HEK293 (cell line): Measurements from ENCODE around the gene PDIA5.

ENCODE experiments used
- FEZF1 ChIP-seq: fragments of 450-650 bp; formaldehyde crosslinking; IDR thresholded peaks from 2 replicates; pipeline ENCODE4 v1.5.1; 2016; ENCODE audit warnings: missing biosample characterization, missing genetic modification characterization
- HOXA7 ChIP-seq: sonication (generic); formaldehyde crosslinking; IDR thresholded peaks from 2 replicates; pipeline ENCODE4 v1.8.1; 2022; ENCODE audit warnings: missing genetic modification reagents, borderline replicate concordance
- IKZF3 ChIP-seq: fragments of 450-650 bp; IDR thresholded peaks from 2 replicates; pipeline ENCODE4 v1.5.0; 2018; ENCODE audit warnings: missing biosample characterization, mild to moderate bottlenecking, missing genetic modification characterization, moderate library complexity
- KLF16 ChIP-seq: fragments of 450-650 bp; formaldehyde crosslinking; IDR thresholded peaks from 2 replicates; pipeline ENCODE4 v1.5.1; 2017; ENCODE audit warnings: missing biosample characterization, missing genetic modification characterization
- OSR2 ChIP-seq: fragments of 450-650 bp; formaldehyde crosslinking; IDR thresholded peaks from 2 replicates; pipeline ENCODE4 v1.5.1; 2016; ENCODE audit warnings: missing biosample characterization, missing genetic modification characterization
- SCRT2 ChIP-seq: fragments of 450-650 bp; formaldehyde crosslinking; IDR thresholded peaks from 2 replicates; pipeline ENCODE4 v1.5.1; 2016; ENCODE audit warnings: missing biosample characterization, missing genetic modification characterization
- SP7 ChIP-seq: fragments of 450-650 bp; formaldehyde crosslinking; IDR thresholded peaks from 2 replicates; pipeline ENCODE4 v1.5.1; 2016; ENCODE audit warnings: missing biosample characterization, missing genetic modification characterization
- ZBTB17 ChIP-seq: fragments of 450-650 bp; formaldehyde crosslinking; IDR thresholded peaks from 2 replicates; pipeline ENCODE4 v1.5.1; 2016; ENCODE audit warnings: missing biosample characterization, missing genetic modification characterization
- ZEB2 ChIP-seq: fragments of 450-650 bp; formaldehyde crosslinking; IDR thresholded peaks from 2 replicates; pipeline ENCODE4 v1.5.1; 2016; ENCODE audit warnings: missing biosample characterization, missing genetic modification characterization
- ZNF214 ChIP-seq: fragments of 450-650 bp; formaldehyde crosslinking; IDR thresholded peaks from 2 replicates; pipeline ENCODE4 v1.5.1; 2017; ENCODE audit warnings: missing biosample characterization, mild to moderate bottlenecking, missing genetic modification characterization, borderline replicate concordance
- ZNF366 ChIP-seq: fragments of 450-650 bp; formaldehyde crosslinking; conservative IDR thresholded peaks from 2 replicates; pipeline ENCODE4 v1.5.1; 2016; ENCODE audit warnings: missing biosample characterization, missing genetic modification characterization
- ZNF514 ChIP-seq: fragments of 450-650 bp; formaldehyde crosslinking; IDR thresholded peaks from 2 replicates; pipeline ENCODE4 v1.5.1; 2016; ENCODE audit warnings: missing biosample characterization, missing genetic modification characterization
- ZNF521 ChIP-seq: fragments of 450-650 bp; formaldehyde crosslinking; IDR thresholded peaks from 2 replicates; pipeline ENCODE4 v1.5.1; 2017; ENCODE audit warnings: missing biosample characterization, mild to moderate bottlenecking, missing genetic modification characterization
- ZNF530 ChIP-seq: fragments of 450-650 bp; formaldehyde crosslinking; IDR thresholded peaks from 2 replicates; pipeline ENCODE4 v1.5.1; 2016; ENCODE audit warnings: low read depth, missing biosample characterization, missing genetic modification characterization
- ZNF629 ChIP-seq: fragments of 450-650 bp; formaldehyde crosslinking; IDR thresholded peaks from 2 replicates; pipeline ENCODE4 v1.5.1; 2017; ENCODE audit warnings: missing biosample characterization, missing genetic modification characterization
- ZNF660 ChIP-seq: fragments of 450-650 bp; IDR thresholded peaks from 2 replicates; pipeline ENCODE4 v1.5.1; 2018; ENCODE audit warnings: missing biosample characterization, mild to moderate bottlenecking, missing genetic modification characterization
- ZNF670 ChIP-seq: fragments of 450-650 bp; formaldehyde crosslinking; IDR thresholded peaks from 2 replicates; pipeline ENCODE4 v1.5.1; 2016; ENCODE audit warnings: missing biosample characterization, missing genetic modification characterization, low read depth
- ZNF704 ChIP-seq: fragments of 450-650 bp; formaldehyde crosslinking; IDR thresholded peaks from 2 replicates; pipeline ENCODE4 v1.5.1; 2016; ENCODE audit warnings: missing biosample characterization, missing genetic modification characterization
- ZNF747 ChIP-seq: fragments of 450-650 bp; formaldehyde crosslinking; IDR thresholded peaks from 2 replicates; pipeline ENCODE4 v1.5.1; 2016; ENCODE audit warnings: missing biosample characterization, missing genetic modification characterization
- ZNF76 ChIP-seq: fragments of 450-650 bp; formaldehyde crosslinking; IDR thresholded peaks from 2 replicates; pipeline ENCODE4; 2016; ENCODE audit warnings: low read depth, missing biosample characterization, missing genetic modification characterization, borderline replicate concordance
- ZNF776 ChIP-seq: fragments of 450-650 bp; formaldehyde crosslinking; IDR thresholded peaks from 2 replicates; pipeline ENCODE4 v1.5.0; 2017; ENCODE audit warnings: missing biosample characterization, missing genetic modification characterization, borderline replicate concordance
- ZNF837 ChIP-seq: fragments of 450-650 bp; formaldehyde crosslinking; IDR thresholded peaks from 2 replicates; pipeline ENCODE4 v1.5.1; 2016; ENCODE audit warnings: missing biosample characterization, missing genetic modification characterization
- ZSCAN16 ChIP-seq: fragments of 450-650 bp; formaldehyde crosslinking; IDR thresholded peaks from 2 replicates; pipeline ENCODE4 v1.5.1; 2016; ENCODE audit warnings: missing biosample characterization, missing genetic modification characterization
- ZXDB ChIP-seq: fragments of 450-650 bp; formaldehyde crosslinking; IDR thresholded peaks from 2 replicates; pipeline ENCODE4 v1.5.1; 2016; ENCODE audit warnings: missing biosample characterization, missing genetic modification characterization
- TF ChIP-seq, protein P1 (sequence below): fragments of 450-650 bp; formaldehyde crosslinking; IDR thresholded peaks from 2 replicates; pipeline ENCODE4 v1.5.1; 2016; ENCODE audit warnings: missing biosample characterization, missing genetic modification characterization
- TF ChIP-seq, protein P2 (sequence below): fragments of 450-650 bp; formaldehyde crosslinking; IDR thresholded peaks from 2 replicates; pipeline ENCODE4 v1.5.1; 2016; ENCODE audit warnings: missing biosample characterization, missing genetic modification characterization
- TF ChIP-seq, protein P3 (sequence below): fragments of 450-650 bp; formaldehyde crosslinking; IDR thresholded peaks from 2 replicates; pipeline ENCODE4 v1.5.1; 2016; ENCODE audit warnings: missing biosample characterization, missing genetic modification characterization
- TF ChIP-seq, protein P4 (sequence below): fragments of 450-650 bp; formaldehyde crosslinking; IDR thresholded peaks from 2 replicates; pipeline ENCODE4 v1.5.1; 2016; ENCODE audit warnings: missing biosample characterization, missing genetic modification characterization, borderline replicate concordance
- TF ChIP-seq, protein P5 (sequence below): fragments of 450-650 bp; formaldehyde crosslinking; IDR thresholded peaks from 2 replicates; pipeline ENCODE4 v1.5.1; 2016; ENCODE audit warnings: missing biosample characterization, missing genetic modification characterization

PDIA5 gene

DNA sequence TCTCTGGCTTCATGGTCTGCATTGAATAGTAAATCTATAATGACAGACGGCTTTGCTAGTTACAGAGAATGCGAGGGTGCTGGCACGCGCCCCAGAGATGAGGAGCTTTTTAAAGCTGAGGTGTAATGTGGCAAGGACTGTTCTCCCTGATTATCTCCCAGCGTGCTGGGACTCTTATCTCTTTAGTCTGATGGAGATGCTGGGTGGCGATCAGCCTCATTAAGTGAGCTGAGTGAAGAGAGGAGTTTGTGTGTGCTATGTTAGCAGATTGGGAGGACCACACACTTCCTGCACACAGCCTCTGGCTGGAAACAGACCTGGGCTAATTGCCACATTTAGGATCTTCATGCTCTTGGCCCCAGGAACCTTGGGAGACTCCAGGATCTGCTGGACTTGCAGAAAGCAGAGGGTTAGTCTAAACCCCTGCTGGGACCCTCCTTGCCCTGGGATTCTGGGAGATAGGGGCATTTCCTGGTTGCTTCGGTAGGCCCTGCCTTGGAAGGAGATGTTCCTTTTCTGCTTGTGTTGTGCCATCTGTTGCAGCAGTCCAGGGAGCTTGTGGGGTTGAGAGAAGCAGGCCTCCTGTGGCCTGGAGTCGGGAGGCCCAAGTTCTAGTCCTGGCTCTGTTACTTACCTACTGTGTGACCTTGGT is 15.0 kb downstream of the PDIA5 start (continued):
- TF ChIP-seq ZNF629 (tag by site-specific recombination) (peak; percentile 35; the same call in 1 of the 2 replicates), ZNF214 (tag by site-specific recombination) (no peak), ZNF521 (no peak), ZNF837 (tag by site-specific recombination) (no peak), ZNF704 (no peak), ZEB2 (tag by site-specific recombination) (no peak), ZBTB17 (tag by site-specific recombination) (0 out of 2 replicates have a peak, but pooled peaks have one; percentile 40), ZNF514 (no peak), ZNF776 (no peak), ZNF670 (tag by site-specific recombination) (no peak), ZNF366 (tag by site-specific recombination) (no peak; the same call in 1 of the 2 replicates), ZSCAN16 (no peak), IKZF3 (tag by site-specific recombination) (0 out of 2 replicates have a peak, but pooled peaks have one; percentile 57), ZXDB (tag by site-specific recombination) (peak; percentile 40; the same call in 1 of the 2 replicates), ZNF747 (tag by site-specific recombination) (no peak), KLF16 (no peak), HOXA7 (CRISPR knock-in tag) (no peak), ZNF76 (no peak), SCRT2 (peak; percentile 61), ZNF660 (tag by site-specific recombination) (no peak), ZNF530 (no peak), SP7 (tag by site-specific recombination) (peak; percentile 85), OSR2 (tag by site-specific recombination) (peak; percentile 78), FEZF1 (tag by site-specific recombination) (peak; percentile 68)
- TF ChIP-seq, protein P1, sequence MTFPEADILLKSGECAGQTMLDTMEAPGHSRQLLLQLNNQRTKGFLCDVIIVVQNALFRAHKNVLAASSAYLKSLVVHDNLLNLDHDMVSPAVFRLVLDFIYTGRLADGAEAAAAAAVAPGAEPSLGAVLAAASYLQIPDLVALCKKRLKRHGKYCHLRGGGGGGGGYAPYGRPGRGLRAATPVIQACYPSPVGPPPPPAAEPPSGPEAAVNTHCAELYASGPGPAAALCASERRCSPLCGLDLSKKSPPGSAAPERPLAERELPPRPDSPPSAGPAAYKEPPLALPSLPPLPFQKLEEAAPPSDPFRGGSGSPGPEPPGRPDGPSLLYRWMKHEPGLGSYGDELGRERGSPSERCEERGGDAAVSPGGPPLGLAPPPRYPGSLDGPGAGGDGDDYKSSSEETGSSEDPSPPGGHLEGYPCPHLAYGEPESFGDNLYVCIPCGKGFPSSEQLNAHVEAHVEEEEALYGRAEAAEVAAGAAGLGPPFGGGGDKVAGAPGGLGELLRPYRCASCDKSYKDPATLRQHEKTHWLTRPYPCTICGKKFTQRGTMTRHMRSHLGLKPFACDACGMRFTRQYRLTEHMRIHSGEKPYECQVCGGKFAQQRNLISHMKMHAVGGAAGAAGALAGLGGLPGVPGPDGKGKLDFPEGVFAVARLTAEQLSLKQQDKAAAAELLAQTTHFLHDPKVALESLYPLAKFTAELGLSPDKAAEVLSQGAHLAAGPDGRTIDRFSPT (tag by site-specific recombination), result 0 out of 2 replicates have a peak, but pooled peaks have one; percentile 12
- TF ChIP-seq, protein P2, sequence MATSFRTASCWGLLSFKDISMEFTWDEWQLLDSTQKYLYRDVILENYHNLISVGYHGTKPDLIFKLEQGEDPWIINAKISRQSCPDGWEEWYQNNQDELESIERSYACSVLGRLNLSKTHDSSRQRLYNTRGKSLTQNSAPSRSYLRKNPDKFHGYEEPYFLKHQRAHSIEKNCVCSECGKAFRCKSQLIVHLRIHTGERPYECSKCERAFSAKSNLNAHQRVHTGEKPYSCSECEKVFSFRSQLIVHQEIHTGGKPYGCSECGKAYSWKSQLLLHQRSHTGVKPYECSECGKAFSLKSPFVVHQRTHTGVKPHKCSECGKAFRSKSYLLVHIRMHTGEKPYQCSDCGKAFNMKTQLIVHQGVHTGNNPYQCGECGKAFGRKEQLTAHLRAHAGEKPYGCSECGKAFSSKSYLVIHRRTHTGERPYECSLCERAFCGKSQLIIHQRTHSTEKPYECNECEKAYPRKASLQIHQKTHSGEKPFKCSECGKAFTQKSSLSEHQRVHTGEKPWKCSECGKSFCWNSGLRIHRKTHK (tag by site-specific recombination), result no peak
- TF ChIP-seq, protein P3, sequence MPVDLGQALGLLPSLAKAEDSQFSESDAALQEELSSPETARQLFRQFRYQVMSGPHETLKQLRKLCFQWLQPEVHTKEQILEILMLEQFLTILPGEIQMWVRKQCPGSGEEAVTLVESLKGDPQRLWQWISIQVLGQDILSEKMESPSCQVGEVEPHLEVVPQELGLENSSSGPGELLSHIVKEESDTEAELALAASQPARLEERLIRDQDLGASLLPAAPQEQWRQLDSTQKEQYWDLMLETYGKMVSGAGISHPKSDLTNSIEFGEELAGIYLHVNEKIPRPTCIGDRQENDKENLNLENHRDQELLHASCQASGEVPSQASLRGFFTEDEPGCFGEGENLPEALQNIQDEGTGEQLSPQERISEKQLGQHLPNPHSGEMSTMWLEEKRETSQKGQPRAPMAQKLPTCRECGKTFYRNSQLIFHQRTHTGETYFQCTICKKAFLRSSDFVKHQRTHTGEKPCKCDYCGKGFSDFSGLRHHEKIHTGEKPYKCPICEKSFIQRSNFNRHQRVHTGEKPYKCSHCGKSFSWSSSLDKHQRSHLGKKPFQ (tag by site-specific recombination), result peak; percentile 53; the same call in 1 of the 2 replicates
- TF ChIP-seq, protein P4, sequence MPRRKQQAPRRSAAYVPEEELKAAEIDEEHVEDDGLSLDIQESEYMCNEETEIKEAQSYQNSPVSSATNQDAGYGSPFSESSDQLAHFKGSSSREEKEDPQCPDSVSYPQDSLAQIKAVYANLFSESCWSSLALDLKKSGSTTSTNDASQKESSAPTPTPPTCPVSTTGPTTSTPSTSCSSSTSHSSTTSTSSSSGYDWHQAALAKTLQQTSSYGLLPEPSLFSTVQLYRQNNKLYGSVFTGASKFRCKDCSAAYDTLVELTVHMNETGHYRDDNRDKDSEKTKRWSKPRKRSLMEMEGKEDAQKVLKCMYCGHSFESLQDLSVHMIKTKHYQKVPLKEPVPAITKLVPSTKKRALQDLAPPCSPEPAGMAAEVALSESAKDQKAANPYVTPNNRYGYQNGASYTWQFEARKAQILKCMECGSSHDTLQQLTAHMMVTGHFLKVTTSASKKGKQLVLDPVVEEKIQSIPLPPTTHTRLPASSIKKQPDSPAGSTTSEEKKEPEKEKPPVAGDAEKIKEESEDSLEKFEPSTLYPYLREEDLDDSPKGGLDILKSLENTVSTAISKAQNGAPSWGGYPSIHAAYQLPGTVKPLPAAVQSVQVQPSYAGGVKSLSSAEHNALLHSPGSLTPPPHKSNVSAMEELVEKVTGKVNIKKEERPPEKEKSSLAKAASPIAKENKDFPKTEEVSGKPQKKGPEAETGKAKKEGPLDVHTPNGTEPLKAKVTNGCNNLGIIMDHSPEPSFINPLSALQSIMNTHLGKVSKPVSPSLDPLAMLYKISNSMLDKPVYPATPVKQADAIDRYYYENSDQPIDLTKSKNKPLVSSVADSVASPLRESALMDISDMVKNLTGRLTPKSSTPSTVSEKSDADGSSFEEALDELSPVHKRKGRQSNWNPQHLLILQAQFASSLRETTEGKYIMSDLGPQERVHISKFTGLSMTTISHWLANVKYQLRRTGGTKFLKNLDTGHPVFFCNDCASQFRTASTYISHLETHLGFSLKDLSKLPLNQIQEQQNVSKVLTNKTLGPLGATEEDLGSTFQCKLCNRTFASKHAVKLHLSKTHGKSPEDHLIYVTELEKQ (tag by site-specific recombination), result no peak
- TF ChIP-seq, protein P5, sequence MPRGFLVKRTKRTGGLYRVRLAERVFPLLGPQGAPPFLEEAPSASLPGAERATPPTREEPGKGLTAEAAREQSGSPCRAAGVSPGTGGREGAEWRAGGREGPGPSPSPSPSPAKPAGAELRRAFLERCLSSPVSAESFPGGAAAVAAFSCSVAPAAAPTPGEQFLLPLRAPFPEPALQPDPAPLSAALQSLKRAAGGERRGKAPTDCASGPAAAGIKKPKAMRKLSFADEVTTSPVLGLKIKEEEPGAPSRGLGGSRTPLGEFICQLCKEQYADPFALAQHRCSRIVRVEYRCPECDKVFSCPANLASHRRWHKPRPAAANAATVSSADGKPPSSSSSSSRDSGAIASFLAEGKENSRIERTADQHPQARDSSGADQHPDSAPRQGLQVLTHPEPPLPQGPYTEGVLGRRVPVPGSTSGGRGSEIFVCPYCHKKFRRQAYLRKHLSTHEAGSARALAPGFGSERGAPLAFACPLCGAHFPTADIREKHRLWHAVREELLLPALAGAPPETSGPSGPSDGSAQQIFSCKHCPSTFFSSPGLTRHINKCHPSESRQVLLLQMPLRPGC (tag by site-specific recombination), result no peak
